Fibroblast of skin of right quadriceps (primary cell): Measurements from ENCODE around the gene SECTM1.
A peak's percentile ranks its signal among the peaks of the same experiment; 100 is the strongest.
"Not testable (repeated sequence)": the region's sequence is repeated elsewhere in the genome, so short reads cannot be mapped to it uniquely, and the experiment has no call there.

Source experiments
- DNase-seq: peaks from one replicate; pipeline ENCODE4 v3.0.0-alpha.2; 2013

The SECTM1 gene

GRCh38 chr17:82333279-82334171 lies at the start of gene SECTM1:
Gene SECTM1, minus strand, starts transcription at chr17:82333766. Its CDS starts 6,526 bp downstream, at chr17:82327240.
- DNase-seq, result peak; percentile 32

GRCh38 chr17:82382933-82383255 lies 49.3 kb upstream of the SECTM1 start:
- DNase-seq, result no peak

- DNase-seq, result not testable (repeated sequence)
These were observed 48.8 kb upstream of the SECTM1 start for GRCh38 chr17:82382220-82382932.

- DNase-seq, result not testable (repeated sequence)
These were observed 48.1 kb upstream of the SECTM1 start for GRCh38 chr17:82381703-82382009.

GRCh38 chr17:82380860-82381702 lies 47.5 kb upstream of the SECTM1 start:
- no peak for DNase-seq

- DNase-seq, result no peak
These were observed 45.1 kb upstream of the SECTM1 start for GRCh38 chr17:82378741-82379021.

- no peak for DNase-seq
These were observed 44.6 kb upstream of the SECTM1 start for GRCh38 chr17:82377924-82378740.

GRCh38 chr17:82377294-82377693 lies 43.7 kb upstream of the SECTM1 start:
- not testable (repeated sequence) for DNase-seq

- no peak for DNase-seq
These were observed 42.6 kb upstream of the SECTM1 start for GRCh38 chr17:82376042-82376730.

GRCh38 chr17:82375359-82376041 lies 41.9 kb upstream of the SECTM1 start:
- no peak for DNase-seq

GRCh38 chr17:82374626-82375331 lies 41.2 kb upstream of the SECTM1 start:
- no peak for DNase-seq

GRCh38 chr17:82373731-82374625 lies 40.4 kb upstream of the SECTM1 start:
- DNase-seq, result no peak

GRCh38 chr17:82373072-82373452 lies 39.5 kb upstream of the SECTM1 start:
- not testable (repeated sequence) for DNase-seq

- DNase-seq, result no peak
These were observed 38.9 kb upstream of the SECTM1 start for GRCh38 chr17:82372249-82373071.

- DNase-seq, result no peak
These were observed 38.0 kb upstream of the SECTM1 start, which contains the start of gene UTS2R for GRCh38 chr17:82371333-82372248. Gene UTS2R, plus strand, starts transcription at chr17:82371765. Its CDS starts 2,560 bp downstream, at chr17:82374325.

GRCh38 chr17:82370471-82371332 lies 37.1 kb upstream of the SECTM1 start:
- no peak for DNase-seq

- no peak for DNase-seq
These were observed 35.6 kb upstream of the SECTM1 start for GRCh38 chr17:82369211-82369610.
